CD14-positive monocyte (primary cell): ENCODE data around the gene FHOD3. TPM values are rescaled to one million over a fixed set of nuclear protein-coding genes. Genes with fewer than 3 reads are reported as not detected.

ENCODE experiments used
- DNase-seq, 3 donors: peaks; one replicate each; pipeline ENCODE4 v3.0.0-alpha.2; 2011 to 2022
- H2AFZ ChIP-seq: 2 replicates; pipeline ENCODE4 v1.6.0; 2012; ENCODE audit warnings: mild to moderate bottlenecking, low read depth, low read length, inconsistent platforms; ENCODE audit not compliant: insufficient read depth, poor library complexity, severe bottlenecking
- H3K27ac ChIP-seq, 2 donors: 1 replicate in 1 of 2; 2 replicates in 1 of 2; pipeline ENCODE4 v1.5.1; 2012 to 2013; ENCODE audit warnings: low read length in 2 of 2, control low read depth in 1 of 2, inconsistent platforms in 1 of 2, low read depth in 1 of 2, mild to moderate bottlenecking in 1 of 2
- H3K27me3 ChIP-seq, 2 donors: one replicate each; pipeline versions ENCODE4 v1.6.0 to v1.6.1; 2011 to 2013; ENCODE audit warnings: low read length in 2 of 2; ENCODE audit not compliant: control insufficient read depth in 2 of 2, insufficient read depth in 2 of 2
- H3K36me3 ChIP-seq, 2 donors: replicated peaks in 1 of 2; 1 replicate in 1 of 2; 2 replicates in 1 of 2; pipeline versions ENCODE4 v1.5.1 to v1.6.1; 2012 to 2013; ENCODE audit warnings: low read length in 2 of 2, control low read depth in 1 of 2, inconsistent platforms in 1 of 2, mild to moderate bottlenecking in 1 of 2; ENCODE audit not compliant: insufficient read depth in 2 of 2, control insufficient read depth in 1 of 2
- H3K4me1 ChIP-seq, 2 donors: 1 replicate in 1 of 2; 2 replicates in 1 of 2; pipeline versions ENCODE4 v1.5.1 to v1.6.1; 2012 to 2013; ENCODE audit warnings: low read length in 2 of 2, control low read depth in 1 of 2, inconsistent platforms in 1 of 2, mild to moderate bottlenecking in 1 of 2, moderate library complexity in 1 of 2; ENCODE audit not compliant: insufficient read depth in 2 of 2, control insufficient read depth in 1 of 2
- H3K4me2 ChIP-seq: replicated peaks from 2 replicates; pipeline ENCODE3; 2012; ENCODE audit warnings: low read length, moderate library complexity, mild to moderate bottlenecking; ENCODE audit not compliant: poor library complexity, severe bottlenecking; ENCODE audit errors: extremely low read depth
- H3K4me3 ChIP-seq, 3 experiments: fragments of 200-600 bp in 1 of 3; sonication (generic) in 1 of 3; replicated peaks in 1 of 3; 1 replicate in 2 of 3; 2 replicates in 1 of 3; pipeline ENCODE4 v1.5.1; 2011 to 2013; ENCODE audit warnings: low read length in 3 of 3, mild to moderate bottlenecking in 3 of 3, control low read depth in 2 of 3, low read depth in 2 of 3, inconsistent platforms in 1 of 3, moderate library complexity in 1 of 3
- H3K79me2 ChIP-seq: 2 replicates; pipeline ENCODE4 v1.6.0; 2012; ENCODE audit warnings: mild to moderate bottlenecking, control low read depth, inconsistent platforms, low read length, moderate library complexity; ENCODE audit not compliant: insufficient read depth
- H3K9ac ChIP-seq: 2 replicates; pipeline ENCODE4 v1.6.0; 2017; ENCODE audit warnings: low read length, mild to moderate bottlenecking; ENCODE audit not compliant: insufficient read depth, poor library complexity, severe bottlenecking
- H3K9me3 ChIP-seq, 2 donors: replicated peaks in 1 of 2; 1 replicate in 1 of 2; 2 replicates in 1 of 2; pipeline versions ENCODE4 v1.5.1 to v1.6.1; 2012 to 2013; ENCODE audit warnings: low read length in 2 of 2, control low read depth in 1 of 2; ENCODE audit not compliant: control insufficient read depth in 1 of 2, insufficient read depth in 1 of 2
- H4K20me1 ChIP-seq: 2 replicates; pipeline ENCODE4 v1.6.0; 2012; ENCODE audit warnings: mild to moderate bottlenecking, low read length, control low read depth, moderate library complexity; ENCODE audit not compliant: insufficient read depth
- H3K27ac Mint-ChIP-seq, 7 donors: one replicate each; pipeline ENCODE4 v1.8.0; 2020; ENCODE audit warnings: mild to moderate bottlenecking in 7 of 7, mixed read lengths in 7 of 7, moderate library complexity in 6 of 7, inconsistent platforms in 2 of 7
- H3K27me3 Mint-ChIP-seq, 3 donors: one replicate each; pipeline ENCODE4 v1.8.0; 2021 to 2022; ENCODE audit warnings: low read depth in 3 of 3, mild to moderate bottlenecking in 3 of 3, mixed read lengths in 3 of 3, moderate library complexity in 3 of 3, inconsistent platforms in 1 of 3
- H3K36me3 Mint-ChIP-seq, 2 donors: one replicate each; pipeline ENCODE4 v1.8.0; 2020; ENCODE audit warnings: mixed read lengths in 2 of 2, inconsistent platforms in 1 of 2, mild to moderate bottlenecking in 1 of 2
- H3K4me1 Mint-ChIP-seq: one replicate; pipeline ENCODE4 v1.8.0; 2020; ENCODE audit warnings: mild to moderate bottlenecking, mixed read lengths
- H3K4me3 Mint-ChIP-seq, 2 donors: one replicate each; pipeline ENCODE4 v1.8.0; 2020; ENCODE audit warnings: mild to moderate bottlenecking in 2 of 2, mixed read lengths in 2 of 2, moderate library complexity in 1 of 2
- H3K9me3 Mint-ChIP-seq, 7 donors: one replicate each; pipeline ENCODE4 v1.8.0; 2020 to 2022; ENCODE audit warnings: mixed read lengths in 7 of 7, mild to moderate bottlenecking in 6 of 7, moderate library complexity in 6 of 7, inconsistent platforms in 2 of 7
- CTCF ChIP-seq: fragments of 200-600 bp; IDR thresholded peaks from one replicate; pipeline ENCODE4 v1.8.0; 2022; ENCODE audit warnings: antibody characterized with exemption, mild to moderate bottlenecking
- WGBS: methylation state at CpG from one replicate; pipeline ENCODE4 v1.1.5; 2013; ENCODE audit warnings: missing lambda C conversion rate; ENCODE audit not compliant: insufficient coverage; 5-methylcytosine and 5-hydroxymethylcytosine counted together
- intact Hi-C, 2 donors: fragments of 100-400 bp; cut with micrococcal nuclease; formaldehyde crosslinking; loops; one replicate each; pipeline versions ENCODE4 v1.15.0 to v1.15.1; 2023
- polyA plus RNA-seq, 3 donors: library from polyadenylated mRNA; depleted of rRNA in 1 of 3; unstranded in 2 of 3; stranded (reverse) in 1 of 3; fragments of 300-500 nt in 2 of 3; fragments of >200 nt in 1 of 3; fragmentation: Illumina TruSeq in 2 of 3; gene quantifications; 1 replicate in 2 of 3; 2 replicates in 1 of 3; pipeline ENCODE4 v1.2.3, GENCODE V29; 2012 to 2021

The FHOD3 gene
- polyA plus RNA-seq, 3 donors: not detected

GRCh38 chr18:36673452-36673851, 375.9 kb downstream of the FHOD3 start:
- 80% methylated on average over 1 of the region's 3 CpGs for WGBS
- Histone ChIP-seq H3K27ac (no peak overlapping the region), H3K4me2 (no peak overlapping the region), H3K36me3 (no peaks in the 10 kb centered on the region), H3K4me1 (no peaks in the 10 kb centered on the region), H3K79me2 (no peaks in the 10 kb centered on the region), H2AFZ (no peak overlapping the region), H3K9ac (no peak overlapping the region), H3K27me3 (no peaks in the 10 kb centered on the region), H4K20me1 (no peaks in the 10 kb centered on the region), H3K4me3 (no peak overlapping the region), H3K9me3 (peaks cover 0 to 12% of the 10 kb centered on the region in 2 donors)
- Mint-ChIP-seq H3K36me3 (no peaks in the 10 kb centered on the region), H3K27ac (no peak overlapping the region), H3K27me3 (no peaks in the 10 kb centered on the region), H3K4me1 (peaks cover 5% of the 10 kb centered on the region), H3K9me3 (peaks cover 7 to 13% (median 9%) of the 10 kb centered on the region in 7 donors), H3K4me3 (no peak overlapping the region)
- no peak for TF ChIP-seq CTCF
- intact Hi-C loops: no loop called here
- DNase-seq: no peak

DNA sequence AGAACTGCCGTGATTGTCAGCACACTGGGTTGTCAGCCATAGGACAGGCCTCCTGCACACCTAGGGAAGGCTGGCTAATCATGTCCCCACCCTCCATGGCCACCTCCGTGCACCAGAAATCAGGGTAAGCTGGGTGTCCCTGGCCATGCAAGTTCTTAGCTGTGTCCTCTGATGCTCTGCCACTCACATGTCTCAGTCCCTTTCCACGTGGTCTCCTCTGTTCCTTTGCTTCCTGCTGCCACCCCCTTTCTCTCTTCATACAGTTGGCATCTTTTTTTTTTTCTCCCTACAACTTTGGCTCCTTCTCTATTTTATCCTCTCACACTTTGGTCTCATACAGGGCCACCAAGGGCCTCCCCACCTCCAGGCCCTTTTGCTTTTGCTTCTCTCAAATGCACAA, 377.6 kb downstream of the FHOD3 start:
- H3K9ac ChIP-seq: no peak overlapping the region
- Mint-ChIP-seq H3K36me3 (no peaks in the 10 kb centered on the region), H3K27me3 (peaks cover 0 to 1% (median 0%) of the 10 kb centered on the region in 3 donors), H3K4me1 (peaks cover 5% of the 10 kb centered on the region), H3K9me3 (peaks cover 7 to 15% (median 9%) of the 10 kb centered on the region in 7 donors), H3K4me3 (no peak overlapping the region), H3K27ac (peak overlapping the region in 1 of 7 donors; percentile 5)
- no peak for DNase-seq
- no peaks in the 10 kb centered on the region for H3K27me3 ChIP-seq
- 87% methylated on average over 3 of the region's 3 CpGs for WGBS
- H3K36me3 ChIP-seq: no peaks in the 10 kb centered on the region
- no peaks in the 10 kb centered on the region for H4K20me1 ChIP-seq
- H3K27ac ChIP-seq: no peak overlapping the region
- no peaks in the 10 kb centered on the region for H3K4me1 ChIP-seq
- H3K4me3 ChIP-seq: no peak overlapping the region
- peaks cover 0 to 12% of the 10 kb centered on the region in 2 donors for H3K9me3 ChIP-seq
- intact Hi-C loops: no loop called here
- TF ChIP-seq CTCF: no peak
- H3K79me2 ChIP-seq: no peaks in the 10 kb centered on the region
- no peak overlapping the region for H3K4me2 ChIP-seq
- H2AFZ ChIP-seq: no peak overlapping the region
